ENCODE data around the gene GPR63. TPM values are rescaled to one million over a fixed set of nuclear protein-coding genes. Genes with fewer than 3 reads are reported as not detected.
"Not testable (repeated sequence)": the region's sequence is repeated elsewhere in the genome, so short reads cannot be mapped to it uniquely, and the experiment has no call there.

Gene GPR63
- total RNA-seq (0.69 TPM), polyA plus RNA-seq (ENCODE audit: insufficient read depth, low read depth, low replicate concordance) (0.37 TPM)
- long read RNA-seq, donor 1, full-length matches to known transcripts, result 2 of 2 reads
- long read RNA-seq, donor 1, partial matches to known transcripts, result 0 of 2 reads
- long read RNA-seq, donor 1, other reads (novel, unspliced or antisense), result 0 of 2 reads
- long read RNA-seq, donor 2, full-length matches to known transcripts, result 2 of 2 reads
- long read RNA-seq, donor 2, partial matches to known transcripts, result 0 of 2 reads
- long read RNA-seq, donor 2, other reads (novel, unspliced or antisense), result 0 of 2 reads
- long read RNA-seq, donor 3, result 0 reads
- long read RNA-seq, donor 4, full-length matches to known transcripts, result 2 of 2 reads
- long read RNA-seq, donor 4, partial matches to known transcripts, result 0 of 2 reads
- long read RNA-seq, donor 4, other reads (novel, unspliced or antisense), result 0 of 2 reads
- long read RNA-seq, donor 5, result 0 reads
- long read RNA-seq, donor 6, result 0 reads
- long read RNA-seq, donor 7, partial matches to known transcripts, result 0 of 1 reads
- long read RNA-seq, donor 7, other reads (novel, unspliced or antisense), result 1 of 1 reads
- long read RNA-seq, donor 8, full-length matches to known transcripts, result 1 of 1 reads
- long read RNA-seq, donor 8, partial matches to known transcripts, result 0 of 1 reads
- long read RNA-seq, donor 8, other reads (novel, unspliced or antisense), result 0 of 1 reads
- long read RNA-seq, donor 9, result 0 reads
- long read RNA-seq, donor 10, full-length matches to known transcripts, result 3 of 3 reads
- long read RNA-seq, donor 10, partial matches to known transcripts, result 0 of 3 reads
- long read RNA-seq, donor 10, other reads (novel, unspliced or antisense), result 0 of 3 reads

GRCh38 chr6:96837081-96837971, at the start of gene GPR63:
GPR63 (minus strand) TSS chr6:96837477; CDS start chr6:96799731, 37,746 bp downstream.
- Histone ChIP-seq H3K9ac (ENCODE audit: low read length in 3 of 3) (peak within 1 kb of the TSS; percentile 15 to 82 (median 72)), H3K4me3 (ENCODE audit: low read length in 3 of 3) (peak within 1 kb of the TSS; percentile 77 to 92 (median 81)), H3K27ac (ENCODE audit: low read depth in 2 of 2, low read length in 2 of 2) (no peak within 1 kb of the TSS), H3K36me3 (ENCODE audit: control insufficient read depth in 2 of 3, insufficient read depth in 3 of 3, low read length in 3 of 3) (no peaks in the 10 kb centered on the region), H3K27me3 (ENCODE audit: control insufficient read depth, insufficient read depth, low read length) (no peaks in the 10 kb centered on the region), H3K4me1 (ENCODE audit: control insufficient read depth in 2 of 3, insufficient read depth in 2 of 3, low read depth in 1 of 3, low read length in 3 of 3) (peaks cover 0 to 5% (median 2%) of the 10 kb centered on the region in 3 donors), H3K9me3 (ENCODE audit: control insufficient read depth in 2 of 3, insufficient read depth in 1 of 3, low read length in 3 of 3) (no peaks in the 10 kb centered on the region)
- TF ChIP-seq CTCF (IDR thresholded peaks at IDR 0.05; ENCODE audit: borderline replicate concordance, extremely low read depth, insufficient read depth), result peak; percentile 0
- FAIRE-seq, result no peak
- intact Hi-C loops (cut with DNase I), result no loop called here
- peak; percentile 79 to 89 (median 85) for DNase-seq

GRCh38 chr6:96886519-96886918, 49.2 kb upstream of the GPR63 start:
- peaks cover 0 to 9% (median 0%) of the 10 kb centered on the region in 3 donors for H3K36me3 ChIP-seq (ENCODE audit: control insufficient read depth in 2 of 3, insufficient read depth in 3 of 3, low read length in 3 of 3)
- H3K4me1 ChIP-seq (ENCODE audit: control insufficient read depth in 2 of 3, insufficient read depth in 2 of 3, low read depth in 1 of 3, low read length in 3 of 3), result no peaks in the 10 kb centered on the region
- no peak overlapping the region for H3K27ac ChIP-seq (ENCODE audit: low read depth in 2 of 2, low read length in 2 of 2)
- H3K27me3 ChIP-seq (ENCODE audit: control insufficient read depth, insufficient read depth, low read length), result no peaks in the 10 kb centered on the region
- no peak for TF ChIP-seq CTCF (IDR thresholded peaks at IDR 0.05; ENCODE audit: borderline replicate concordance, extremely low read depth, insufficient read depth)
- intact Hi-C loops (cut with DNase I), result no loop called here
- H3K9me3 ChIP-seq (ENCODE audit: control insufficient read depth in 2 of 3, insufficient read depth in 1 of 3, low read length in 3 of 3), result no peaks in the 10 kb centered on the region
- no peak for FAIRE-seq
- DNase-seq, result no peak
- no peak overlapping the region for H3K9ac ChIP-seq (ENCODE audit: low read length in 3 of 3)
- H3K4me3 ChIP-seq (ENCODE audit: low read length in 3 of 3), result no peak overlapping the region

GRCh38 chr6:96885187-96885631, 47.9 kb upstream of the GPR63 start:
- H3K9me3 ChIP-seq (ENCODE audit: control insufficient read depth in 2 of 3, insufficient read depth in 1 of 3, low read length in 3 of 3); H3K27me3 ChIP-seq (ENCODE audit: control insufficient read depth, insufficient read depth, low read length); H3K4me1 ChIP-seq (ENCODE audit: control insufficient read depth in 2 of 3, insufficient read depth in 2 of 3, low read depth in 1 of 3, low read length in 3 of 3); H3K4me3 ChIP-seq (ENCODE audit: low read length in 3 of 3); intact Hi-C loops (cut with DNase I); DNase-seq; H3K27ac ChIP-seq (ENCODE audit: low read depth in 2 of 2, low read length in 2 of 2); FAIRE-seq; H3K36me3 ChIP-seq (ENCODE audit: control insufficient read depth in 2 of 3, insufficient read depth in 3 of 3, low read length in 3 of 3); H3K9ac ChIP-seq (ENCODE audit: low read length in 3 of 3): not testable (repeated sequence)
